HUES64 (cell line): ENCODE results near the gene PI4K2A.
A peak's percentile ranks its signal among the peaks of the same experiment; 100 is the strongest.
"Not testable (repeated sequence)": the region's sequence is repeated elsewhere in the genome, so short reads cannot be mapped to it uniquely, and the experiment has no call there.

Source experiments
- H3K27ac ChIP-seq: 2 replicates; pipeline ENCODE4 v1.7.0; 2013; ENCODE audit warnings: low read depth, low read length, inconsistent platforms
- H3K27me3 ChIP-seq: 2 replicates; pipeline ENCODE4 v1.6.1; 2013; ENCODE audit warnings: mild to moderate bottlenecking, low read length; ENCODE audit not compliant: insufficient read depth
- H3K36me3 ChIP-seq: 2 replicates; pipeline ENCODE4 v1.6.1; 2013; ENCODE audit warnings: mild to moderate bottlenecking, low read length; ENCODE audit not compliant: insufficient read depth
- H3K4me1 ChIP-seq: 2 replicates; pipeline ENCODE4 v1.6.1; 2013; ENCODE audit warnings: mild to moderate bottlenecking, low read length, moderate library complexity; ENCODE audit not compliant: insufficient read depth
- H3K4me3 ChIP-seq: 2 replicates; pipeline ENCODE4 v1.5.1; 2013; ENCODE audit warnings: mild to moderate bottlenecking, low read length, moderate library complexity
- H3K9ac ChIP-seq: 2 replicates; pipeline ENCODE4 v1.6.1; 2013; ENCODE audit warnings: mild to moderate bottlenecking, low read depth, low read length
- H3K9me3 ChIP-seq: 2 replicates; pipeline ENCODE4 v1.6.1; 2013; ENCODE audit warnings: low read depth, low read length; ENCODE audit not compliant: insufficient read depth
- WGBS: fragments of 150-250, 120-280 bp; methylation state at CpG from one replicate; pipeline ENCODE4 v1.1.7; 2013; ENCODE audit warnings: missing lambda C conversion rate; 5-methylcytosine and 5-hydroxymethylcytosine counted together

PI4K2A gene

GRCh38 chr10:97648562-97649404 lies 8.3 kb downstream of the PI4K2A start:
- H3K9me3 ChIP-seq: no peaks in the 10 kb centered on the region
- peak overlapping the region; percentile 9; the same call in 1 of the 2 replicates for H3K4me3 ChIP-seq
- H3K27me3 ChIP-seq: no peaks in the 10 kb centered on the region
- peaks cover 53% of the 10 kb centered on the region for H3K36me3 ChIP-seq
- H3K4me1 ChIP-seq: peaks cover 18% of the 10 kb centered on the region
- 28% methylated on average over 5 of the region's 5 CpGs for WGBS
- H3K27ac ChIP-seq: peak overlapping the region; percentile 83
- H3K9ac ChIP-seq: no peak overlapping the region

- not testable (repeated sequence) for H3K9me3 ChIP-seq, H3K9ac ChIP-seq, H3K4me3 ChIP-seq, H3K27me3 ChIP-seq
- WGBS: 90% methylated on average over 2 of the region's 4 CpGs
- H3K4me1 ChIP-seq: peaks cover 18% of the 10 kb centered on the region
- peak overlapping the region; percentile 83; the same call in 1 of the 2 replicates for H3K27ac ChIP-seq
- H3K36me3 ChIP-seq: peaks cover 55% of the 10 kb centered on the region
These were observed 8.9 kb downstream of the PI4K2A start for GRCh38 chr10:97649405-97649750.

GRCh38 chr10:97650726-97651125 lies 10.3 kb downstream of the PI4K2A start:
- 91% methylated on average over 3 of the region's 3 CpGs for WGBS
- Histone ChIP-seq H3K9ac (no peak overlapping the region), H3K4me3 (no peak overlapping the region), H3K27me3 (no peaks in the 10 kb centered on the region), H3K4me1 (peaks cover 18% of the 10 kb centered on the region), H3K27ac (no peak overlapping the region), H3K9me3 (no peaks in the 10 kb centered on the region), H3K36me3 (peaks cover 56% of the 10 kb centered on the region)

GRCh38 chr10:97651773-97652172 lies 11.3 kb downstream of the PI4K2A start:
- no peak overlapping the region for H3K27ac ChIP-seq
- no peak overlapping the region for H3K9ac ChIP-seq
- no peaks in the 10 kb centered on the region for H3K9me3 ChIP-seq
- H3K4me1 ChIP-seq: peaks cover 18% of the 10 kb centered on the region
- no peak overlapping the region for H3K4me3 ChIP-seq
- 94% methylated on average over 2 of the region's 3 CpGs for WGBS
- peaks cover 61% of the 10 kb centered on the region for H3K36me3 ChIP-seq
- no peaks in the 10 kb centered on the region for H3K27me3 ChIP-seq

GRCh38 chr10:97656777-97657176 lies 16.3 kb downstream of the PI4K2A start:
- no peak overlapping the region for H3K9ac ChIP-seq
- no peak overlapping the region for H3K4me3 ChIP-seq
- no peak overlapping the region for H3K27ac ChIP-seq
- H3K4me1 ChIP-seq: no peaks in the 10 kb centered on the region
- WGBS: 97% methylated on average over 5 of the region's 5 CpGs
- H3K36me3 ChIP-seq: peaks cover 82% of the 10 kb centered on the region
- no peaks in the 10 kb centered on the region for H3K27me3 ChIP-seq
- no peaks in the 10 kb centered on the region for H3K9me3 ChIP-seq

GRCh38 chr10:97659589-97659988 lies 19.1 kb downstream of the PI4K2A start:
- Histone ChIP-seq H3K27ac (no peak overlapping the region), H3K9ac (no peak overlapping the region), H3K4me3 (no peak overlapping the region), H3K9me3 (no peaks in the 10 kb centered on the region), H3K36me3 (peaks cover 83% of the 10 kb centered on the region), H3K27me3 (no peaks in the 10 kb centered on the region), H3K4me1 (no peaks in the 10 kb centered on the region)
- 100% methylated on average over 1 of the region's 1 CpG for WGBS

- Histone ChIP-seq H3K9me3 (no peaks in the 10 kb centered on the region), H3K27ac (no peak overlapping the region), H3K9ac (no peak overlapping the region), H3K4me1 (no peaks in the 10 kb centered on the region), H3K36me3 (peaks cover 76% of the 10 kb centered on the region), H3K27me3 (no peaks in the 10 kb centered on the region), H3K4me3 (no peak overlapping the region)
- 89% methylated on average over 1 of the region's 1 CpG for WGBS
These were observed 23.9 kb downstream of the PI4K2A start for GRCh38 chr10:97664282-97664850.

- peaks cover 80% of the 10 kb centered on the region for H3K36me3 ChIP-seq
- H3K9me3 ChIP-seq: no peaks in the 10 kb centered on the region
- no peaks in the 10 kb centered on the region for H3K27me3 ChIP-seq
- H3K4me1 ChIP-seq: no peaks in the 10 kb centered on the region
- no peak overlapping the region for H3K27ac ChIP-seq
- H3K9ac ChIP-seq: no peak overlapping the region
- no peak overlapping the region for H3K4me3 ChIP-seq
- 97% methylated on average over 7 of the region's 7 CpGs for whole genome bisulfite sequencing
These were observed 26.5 kb downstream of the PI4K2A start for GRCh38 chr10:97666992-97667391.

- Histone ChIP-seq H3K9me3 (no peaks in the 10 kb centered on the region), H3K4me1 (no peaks in the 10 kb centered on the region), H3K9ac (no peak overlapping the region), H3K27me3 (no peaks in the 10 kb centered on the region), H3K36me3 (peaks cover 78% of the 10 kb centered on the region), H3K4me3 (no peak overlapping the region), H3K27ac (no peak overlapping the region)
- WGBS: 95% methylated on average over 6 of the region's 6 CpGs
These were observed 27.0 kb downstream of the PI4K2A start for GRCh38 chr10:97667463-97667862.

- H3K36me3 ChIP-seq: peaks cover 74% of the 10 kb centered on the region
- no peaks in the 10 kb centered on the region for H3K27me3 ChIP-seq
- no peaks in the 10 kb centered on the region for H3K4me1 ChIP-seq
- no peaks in the 10 kb centered on the region for H3K9me3 ChIP-seq
- WGBS: 84% methylated on average over 1 of the region's 1 CpG
- no peak overlapping the region for H3K4me3 ChIP-seq
- no peak overlapping the region for H3K27ac ChIP-seq
- no peak overlapping the region for H3K9ac ChIP-seq
These were observed 29.1 kb downstream of the PI4K2A start for GRCh38 chr10:97669571-97669970.

- no peaks in the 10 kb centered on the region for H3K27me3 ChIP-seq
- no peaks in the 10 kb centered on the region for H3K4me1 ChIP-seq
- 96% methylated on average over 8 of the region's 8 CpGs for WGBS
- H3K27ac ChIP-seq: no peak overlapping the region
- H3K9me3 ChIP-seq: no peaks in the 10 kb centered on the region
- peaks cover 69% of the 10 kb centered on the region for H3K36me3 ChIP-seq
- no peak overlapping the region for H3K4me3 ChIP-seq
- H3K9ac ChIP-seq: no peak overlapping the region
These were observed 33.5 kb downstream of the PI4K2A start for GRCh38 chr10:97673736-97674525.
